Erythroblast (primary cell): ENCODE measurements around the gene CCHCR1.

Experiments used
- GATA1 ChIP-seq: IDR thresholded peaks from 2 replicates; pipeline ENCODE4 v1.6.1; 2011; ENCODE audit warnings: low read depth, mild to moderate bottlenecking, control low read depth, low read length, moderate library complexity
- POLR2A ChIP-seq: IDR thresholded peaks from 2 replicates; pipeline ENCODE4 v1.6.1; 2011; ENCODE audit warnings: mild to moderate bottlenecking, low read length

DNA sequence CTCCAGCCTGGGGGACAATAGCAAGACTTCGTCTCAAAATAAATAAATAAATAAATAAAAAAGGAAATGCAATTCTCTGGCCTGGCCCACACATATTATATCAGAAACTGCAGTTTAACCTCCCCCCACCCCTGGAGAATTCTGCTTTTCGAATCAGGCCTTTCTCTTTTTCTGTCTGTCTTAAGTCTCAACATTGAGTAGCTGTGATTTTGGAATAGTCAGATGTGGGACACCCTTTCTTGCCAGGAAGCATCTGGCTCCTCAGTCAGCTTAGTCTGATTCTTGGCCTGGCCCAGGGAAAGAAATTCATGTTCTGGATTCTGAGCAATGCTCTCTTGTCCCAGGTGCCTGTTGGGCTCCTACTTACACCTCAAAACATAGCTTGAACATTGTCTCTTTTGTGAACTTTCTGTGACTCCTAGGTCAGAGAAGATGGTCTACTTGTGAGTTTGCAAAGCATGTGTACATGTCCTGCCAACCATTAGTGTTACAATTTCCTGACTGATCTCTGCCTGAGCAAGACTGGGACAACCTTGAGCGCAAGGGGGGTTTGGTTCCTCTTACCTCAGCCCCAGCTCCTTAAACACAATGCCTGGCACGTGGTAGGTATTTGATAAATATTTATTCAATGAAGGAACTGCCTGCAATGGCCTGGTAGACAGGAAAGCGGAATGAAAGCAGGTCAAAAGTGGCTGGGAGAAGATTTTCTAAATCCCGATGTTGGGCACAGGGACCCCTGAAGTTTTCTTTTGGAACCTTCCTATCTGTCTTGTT lies 36.6 kb upstream of the CCHCR1 start:
- TF ChIP-seq POLR2A, result no peak
- TF ChIP-seq GATA1, result no peak
